Endothelial cell of umbilical vein (primary cell): Measurements from ENCODE around the gene RLN2.

Source experiments
- CTCF ChIP-seq, 2 donors: IDR thresholded peaks; 1 replicate in 1 of 2; 2 replicates in 1 of 2; pipeline ENCODE4 v1.5.1; 2011; ENCODE audit warnings: low read length in 2 of 2, mild to moderate bottlenecking in 2 of 2, moderate library complexity in 2 of 2, control low read depth in 1 of 2, inconsistent platforms in 1 of 2, low read depth in 1 of 2; ENCODE audit not compliant: insufficient read depth in 1 of 2; ENCODE audit errors: extremely low read depth in 1 of 2
- EZH2 ChIP-seq: IDR thresholded peaks from 2 replicates; pipeline ENCODE4 v1.6.1; 2012; ENCODE audit warnings: borderline replicate concordance, low read depth, mild to moderate bottlenecking, moderate library complexity, low read length, inconsistent platforms; ENCODE audit not compliant: severe bottlenecking

GRCh38 chr9:5326187-5326586 lies 21.7 kb upstream of the RLN2 start:
- no peak for TF ChIP-seq EZH2
- no peak for TF ChIP-seq CTCF (IDR thresholded peaks at IDR 0.05; ENCODE audit: extremely low read depth in 1 of 2, insufficient read depth in 1 of 2, low read depth in 1 of 2, low read length in 2 of 2)
